Activated CD8-positive, alpha-beta memory T cell treated with anti-CD3 and anti-CD28 coated beads for 1 hour (primary cell): ENCODE data around the gene BATF.

ENCODE experiments used
- DNase-seq, 2 donors: peaks; one replicate each; pipeline ENCODE4 v3.0.0-alpha.2; 2020; ENCODE audit warnings: low read depth in 1 of 2; ENCODE audit errors: extremely low read depth in 1 of 2

Gene BATF

GRCh38 chr14:75591987-75592575 lies 69.8 kb downstream of the BATF start:
- no peak for DNase-seq

GRCh38 chr14:75595226-75595625 lies 73.0 kb downstream of the BATF start:
- DNase-seq = no peak
